Measurements from ENCODE around the gene DGKI.
A peak's percentile ranks its signal among the peaks of the same experiment; 100 is the strongest.
"Not testable (repeated sequence)": the region's sequence is repeated elsewhere in the genome, so short reads cannot be mapped to it uniquely, and the experiment has no call there.

DGKI gene

GRCh38 chr7:137727413-137727812 lies 119.4 kb downstream of the DGKI start:
- no peak for TF ChIP-seq CTCF (conservative IDR thresholded peaks at IDR 0.05; ENCODE audit: low read length)
- no peak for DNase-seq (ENCODE audit: low read depth)
- H3K4me3 ChIP-seq (ENCODE audit: low read length), result no peak overlapping the region

GRCh38 chr7:137718355-137718754 lies 128.4 kb downstream of the DGKI start:
- no peak for DNase-seq (ENCODE audit: low read depth)
- no peak overlapping the region for H3K4me3 ChIP-seq (ENCODE audit: low read length)
- no peak for TF ChIP-seq CTCF (conservative IDR thresholded peaks at IDR 0.05; ENCODE audit: low read length)

- peak; percentile 15 for DNase-seq (ENCODE audit: low read depth)
- H3K4me3 ChIP-seq (ENCODE audit: low read length), result no peak overlapping the region
- TF ChIP-seq CTCF (conservative IDR thresholded peaks at IDR 0.05; ENCODE audit: low read length), result no peak
Measured at GRCh38 chr7:137717811-137718271, 128.9 kb downstream of the DGKI start.

GRCh38 chr7:137717045-137717444 lies 129.7 kb downstream of the DGKI start:
- no peak overlapping the region for H3K4me3 ChIP-seq (ENCODE audit: low read length)
- TF ChIP-seq CTCF (conservative IDR thresholded peaks at IDR 0.05; ENCODE audit: low read length), result no peak
- DNase-seq (ENCODE audit: low read depth), result no peak

GRCh38 chr7:137716061-137716460 lies 130.7 kb downstream of the DGKI start:
- DNase-seq (ENCODE audit: low read depth), result no peak
- no peak for TF ChIP-seq CTCF (conservative IDR thresholded peaks at IDR 0.05; ENCODE audit: low read length)
- no peak overlapping the region for H3K4me3 ChIP-seq (ENCODE audit: low read length)

- peak; percentile 45 for DNase-seq (ENCODE audit: low read depth)
- no peak for TF ChIP-seq CTCF (conservative IDR thresholded peaks at IDR 0.05; ENCODE audit: low read length)
- H3K4me3 ChIP-seq (ENCODE audit: low read length), result no peak overlapping the region
Measured at GRCh38 chr7:137715533-137715932, 131.2 kb downstream of the DGKI start.

- no peak for TF ChIP-seq CTCF (conservative IDR thresholded peaks at IDR 0.05; ENCODE audit: low read length)
- H3K4me3 ChIP-seq (ENCODE audit: low read length), result no peak overlapping the region
- peak; percentile 63 for DNase-seq (ENCODE audit: low read depth)
Measured at GRCh38 chr7:137715121-137715520, 131.7 kb downstream of the DGKI start.

- not testable (repeated sequence) for H3K4me3 ChIP-seq (ENCODE audit: low read length); DNase-seq (ENCODE audit: low read depth)
Measured at GRCh38 chr7:137706330-137706729, 140.4 kb downstream of the DGKI start.
